ENCODE results near the gene MST1. TPM values are rescaled to one million over a fixed set of nuclear protein-coding genes. Genes with fewer than 3 reads are reported as not detected.

Gene MST1
- total and polyA plus RNA-seq, 2 of the 8 experiments (the other 6 are each of a cell fraction or from before 2014, with no cell fraction given), result 6.2 to 9.5 TPM

GRCh38 chr3:49723628-49724551 lies 34.6 kb upstream of the MST1 start, which contains the start of gene GMPPB (continued):
- TF ChIP-seq, protein P1, sequence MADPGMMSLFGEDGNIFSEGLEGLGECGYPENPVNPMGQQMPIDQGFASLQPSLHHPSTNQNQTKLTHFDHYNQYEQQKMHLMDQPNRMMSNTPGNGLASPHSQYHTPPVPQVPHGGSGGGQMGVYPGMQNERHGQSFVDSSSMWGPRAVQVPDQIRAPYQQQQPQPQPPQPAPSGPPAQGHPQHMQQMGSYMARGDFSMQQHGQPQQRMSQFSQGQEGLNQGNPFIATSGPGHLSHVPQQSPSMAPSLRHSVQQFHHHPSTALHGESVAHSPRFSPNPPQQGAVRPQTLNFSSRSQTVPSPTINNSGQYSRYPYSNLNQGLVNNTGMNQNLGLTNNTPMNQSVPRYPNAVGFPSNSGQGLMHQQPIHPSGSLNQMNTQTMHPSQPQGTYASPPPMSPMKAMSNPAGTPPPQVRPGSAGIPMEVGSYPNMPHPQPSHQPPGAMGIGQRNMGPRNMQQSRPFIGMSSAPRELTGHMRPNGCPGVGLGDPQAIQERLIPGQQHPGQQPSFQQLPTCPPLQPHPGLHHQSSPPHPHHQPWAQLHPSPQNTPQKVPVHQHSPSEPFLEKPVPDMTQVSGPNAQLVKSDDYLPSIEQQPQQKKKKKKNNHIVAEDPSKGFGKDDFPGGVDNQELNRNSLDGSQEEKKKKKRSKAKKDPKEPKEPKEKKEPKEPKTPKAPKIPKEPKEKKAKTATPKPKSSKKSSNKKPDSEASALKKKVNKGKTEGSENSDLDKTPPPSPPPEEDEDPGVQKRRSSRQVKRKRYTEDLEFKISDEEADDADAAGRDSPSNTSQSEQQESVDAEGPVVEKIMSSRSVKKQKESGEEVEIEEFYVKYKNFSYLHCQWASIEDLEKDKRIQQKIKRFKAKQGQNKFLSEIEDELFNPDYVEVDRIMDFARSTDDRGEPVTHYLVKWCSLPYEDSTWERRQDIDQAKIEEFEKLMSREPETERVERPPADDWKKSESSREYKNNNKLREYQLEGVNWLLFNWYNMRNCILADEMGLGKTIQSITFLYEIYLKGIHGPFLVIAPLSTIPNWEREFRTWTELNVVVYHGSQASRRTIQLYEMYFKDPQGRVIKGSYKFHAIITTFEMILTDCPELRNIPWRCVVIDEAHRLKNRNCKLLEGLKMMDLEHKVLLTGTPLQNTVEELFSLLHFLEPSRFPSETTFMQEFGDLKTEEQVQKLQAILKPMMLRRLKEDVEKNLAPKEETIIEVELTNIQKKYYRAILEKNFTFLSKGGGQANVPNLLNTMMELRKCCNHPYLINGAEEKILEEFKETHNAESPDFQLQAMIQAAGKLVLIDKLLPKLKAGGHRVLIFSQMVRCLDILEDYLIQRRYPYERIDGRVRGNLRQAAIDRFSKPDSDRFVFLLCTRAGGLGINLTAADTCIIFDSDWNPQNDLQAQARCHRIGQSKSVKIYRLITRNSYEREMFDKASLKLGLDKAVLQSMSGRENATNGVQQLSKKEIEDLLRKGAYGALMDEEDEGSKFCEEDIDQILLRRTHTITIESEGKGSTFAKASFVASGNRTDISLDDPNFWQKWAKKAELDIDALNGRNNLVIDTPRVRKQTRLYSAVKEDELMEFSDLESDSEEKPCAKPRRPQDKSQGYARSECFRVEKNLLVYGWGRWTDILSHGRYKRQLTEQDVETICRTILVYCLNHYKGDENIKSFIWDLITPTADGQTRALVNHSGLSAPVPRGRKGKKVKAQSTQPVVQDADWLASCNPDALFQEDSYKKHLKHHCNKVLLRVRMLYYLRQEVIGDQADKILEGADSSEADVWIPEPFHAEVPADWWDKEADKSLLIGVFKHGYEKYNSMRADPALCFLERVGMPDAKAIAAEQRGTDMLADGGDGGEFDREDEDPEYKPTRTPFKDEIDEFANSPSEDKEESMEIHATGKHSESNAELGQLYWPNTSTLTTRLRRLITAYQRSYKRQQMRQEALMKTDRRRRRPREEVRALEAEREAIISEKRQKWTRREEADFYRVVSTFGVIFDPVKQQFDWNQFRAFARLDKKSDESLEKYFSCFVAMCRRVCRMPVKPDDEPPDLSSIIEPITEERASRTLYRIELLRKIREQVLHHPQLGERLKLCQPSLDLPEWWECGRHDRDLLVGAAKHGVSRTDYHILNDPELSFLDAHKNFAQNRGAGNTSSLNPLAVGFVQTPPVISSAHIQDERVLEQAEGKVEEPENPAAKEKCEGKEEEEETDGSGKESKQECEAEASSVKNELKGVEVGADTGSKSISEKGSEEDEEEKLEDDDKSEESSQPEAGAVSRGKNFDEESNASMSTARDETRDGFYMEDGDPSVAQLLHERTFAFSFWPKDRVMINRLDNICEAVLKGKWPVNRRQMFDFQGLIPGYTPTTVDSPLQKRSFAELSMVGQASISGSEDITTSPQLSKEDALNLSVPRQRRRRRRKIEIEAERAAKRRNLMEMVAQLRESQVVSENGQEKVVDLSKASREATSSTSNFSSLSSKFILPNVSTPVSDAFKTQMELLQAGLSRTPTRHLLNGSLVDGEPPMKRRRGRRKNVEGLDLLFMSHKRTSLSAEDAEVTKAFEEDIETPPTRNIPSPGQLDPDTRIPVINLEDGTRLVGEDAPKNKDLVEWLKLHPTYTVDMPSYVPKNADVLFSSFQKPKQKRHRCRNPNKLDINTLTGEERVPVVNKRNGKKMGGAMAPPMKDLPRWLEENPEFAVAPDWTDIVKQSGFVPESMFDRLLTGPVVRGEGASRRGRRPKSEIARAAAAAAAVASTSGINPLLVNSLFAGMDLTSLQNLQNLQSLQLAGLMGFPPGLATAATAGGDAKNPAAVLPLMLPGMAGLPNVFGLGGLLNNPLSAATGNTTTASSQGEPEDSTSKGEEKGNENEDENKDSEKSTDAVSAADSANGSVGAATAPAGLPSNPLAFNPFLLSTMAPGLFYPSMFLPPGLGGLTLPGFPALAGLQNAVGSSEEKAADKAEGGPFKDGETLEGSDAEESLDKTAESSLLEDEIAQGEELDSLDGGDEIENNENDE (IDR thresholded peaks at IDR 0.05; ENCODE audit: insufficient replicate concordance, low read length), result no peak
- no peak for TF ChIP-seq BCL11A (IDR thresholded peaks at IDR 0.05; ENCODE audit: low read depth in 2 of 2, low read length in 2 of 2)
